IMR-90 (cell line): Measurements from ENCODE around the gene PARG. TPM values are rescaled to one million over a fixed set of nuclear protein-coding genes. Genes with fewer than 3 reads are reported as not detected.

Experiments used
- ATAC-seq: fragments of 200-7000 bp; cut with Tn5 transposase; 2 replicates; pipeline ENCODE4 v1.9.1; 2020; ENCODE audit warnings: low read depth, mild to moderate bottlenecking, moderate library complexity
- BruUV-seq: library from RNA; stranded (reverse); fragments of 400-500 nt; replicated peaks from 2 replicates; lab custom pipeline; 2021; lab: Mats Ljungman, UMichigan
- CTCF ChIA-PET: fragments of 300-600 bp; formaldehyde crosslinking; extraction: SDS; loops from one replicate; lab custom pipeline; 2021; ENCODE audit warnings: antibody characterized with exemption; lab: Yijun Ruan, JAX
- POLR2A ChIA-PET: fragments of 300-600 bp; sonication (Branson Sonifier 250); formaldehyde crosslinking; loops from one replicate; lab custom pipeline; 2022; ENCODE audit warnings: antibody characterized with exemption; ENCODE audit not compliant: unreplicated experiment; lab: Charles Lee
- DNase-seq: peaks from one replicate; pipeline ENCODE4 v3.0.0; 2013
- H2AFZ ChIP-seq: replicated peaks from 2 replicates; pipeline ENCODE3; 2013; ENCODE audit warnings: low read length, mild to moderate bottlenecking; ENCODE audit not compliant: poor library complexity
- H2AK5ac ChIP-seq: 2 replicates; pipeline ENCODE4 v1.6.1; 2013; ENCODE audit warnings: low read depth, low read length, inconsistent platforms
- H2AK9ac ChIP-seq: replicated peaks from 2 replicates; pipeline ENCODE3; 2013; ENCODE audit warnings: mild to moderate bottlenecking, low read depth, low read length, moderate library complexity; ENCODE audit not compliant: poor library complexity
- H2BK120ac ChIP-seq: 2 replicates; pipeline ENCODE4 v1.6.1; 2013; ENCODE audit warnings: low read depth, low read length, inconsistent platforms
- H2BK15ac ChIP-seq: 3 replicates; pipeline ENCODE4 v1.6.1; 2013; ENCODE audit warnings: low read depth, low read length, inconsistent platforms
- H2BK20ac ChIP-seq: 2 replicates; pipeline ENCODE4 v1.6.1; 2013; ENCODE audit warnings: low read depth, mild to moderate bottlenecking, inconsistent platforms, low read length, moderate library complexity
- H2BK5ac ChIP-seq: 2 replicates; pipeline ENCODE4 v1.6.1; 2013; ENCODE audit warnings: mild to moderate bottlenecking, low read depth, low read length, inconsistent platforms; ENCODE audit not compliant: poor library complexity, severe bottlenecking
- H3K14ac ChIP-seq: replicated peaks from 2 replicates; pipeline ENCODE4 v1.6.1; 2013; ENCODE audit warnings: low read depth, low read length, inconsistent platforms
- H3K18ac ChIP-seq: 2 replicates; pipeline ENCODE4 v1.6.1; 2013; ENCODE audit warnings: low read depth, low read length, control low read depth
- H3K23ac ChIP-seq: 2 replicates; pipeline ENCODE4 v1.6.1; 2013; ENCODE audit warnings: low read depth, low read length, inconsistent platforms
- H3K27ac ChIP-seq: 2 replicates; pipeline ENCODE4 v1.5.1; 2013; ENCODE audit warnings: mild to moderate bottlenecking, control low read depth, low read length; ENCODE audit not compliant: insufficient read depth
- H3K27me3 ChIP-seq: 2 replicates; pipeline ENCODE4 v1.6.1; 2013; ENCODE audit warnings: low read length; ENCODE audit not compliant: control insufficient read depth, insufficient read depth
- H3K36me3 ChIP-seq: 2 replicates; pipeline ENCODE4 v1.6.1; 2013; ENCODE audit warnings: low read length, mixed read lengths; ENCODE audit not compliant: control insufficient read depth, insufficient read depth
- H3K4ac ChIP-seq: 2 replicates; pipeline ENCODE4 v1.6.1; 2013; ENCODE audit warnings: low read depth, low read length, inconsistent platforms
- H3K4me1 ChIP-seq: 2 replicates; pipeline ENCODE4 v1.6.1; 2013; ENCODE audit warnings: low read length, mixed read lengths; ENCODE audit not compliant: control insufficient read depth, insufficient read depth
- H3K4me2 ChIP-seq: 2 replicates; pipeline ENCODE4 v1.6.1; 2013; ENCODE audit warnings: low read depth, mild to moderate bottlenecking, control low read depth, low read length, moderate library complexity
- H3K4me3 ChIP-seq: 2 replicates; pipeline ENCODE4 v1.5.1; 2013; ENCODE audit warnings: low read depth, mild to moderate bottlenecking, control low read depth, low read length, moderate library complexity; ENCODE audit not compliant: insufficient read depth
- H3K56ac ChIP-seq: 2 replicates; pipeline ENCODE4 v1.6.1; 2013; ENCODE audit warnings: low read length, inconsistent platforms; ENCODE audit not compliant: insufficient read depth; ENCODE audit errors: extremely low read depth
- H3K79me1 ChIP-seq, 2 experiments: 2 replicates each; pipeline ENCODE4 v1.6.1; 2013; ENCODE audit warnings: low read length in 2 of 2, inconsistent platforms in 1 of 2, low read depth in 1 of 2
- H3K9ac ChIP-seq: 2 replicates; pipeline ENCODE4 v1.6.1; 2013; ENCODE audit warnings: low read depth, low read length, control low read depth
- H3K9me1 ChIP-seq: 2 replicates; pipeline ENCODE4 v1.6.1; 2013; ENCODE audit warnings: low read length, inconsistent platforms; ENCODE audit not compliant: insufficient read depth
- H3K9me3 ChIP-seq: 2 replicates; pipeline ENCODE4 v1.6.1; 2013; ENCODE audit warnings: low read length; ENCODE audit not compliant: control insufficient read depth, insufficient read depth
- H4K20me1 ChIP-seq: 2 replicates; pipeline ENCODE4 v1.6.1; 2013; ENCODE audit warnings: low read length, inconsistent platforms; ENCODE audit not compliant: insufficient read depth
- H4K5ac ChIP-seq: 2 replicates; pipeline ENCODE4 v1.6.1; 2013; ENCODE audit warnings: mild to moderate bottlenecking, low read depth, low read length, control low read depth
- H4K8ac ChIP-seq, 2 experiments: 2 replicates each; pipeline ENCODE4 v1.6.1; 2013; ENCODE audit warnings: low read depth in 2 of 2, low read length in 2 of 2, control low read depth in 1 of 2, inconsistent platforms in 1 of 2
- H4K91ac ChIP-seq: 2 replicates; pipeline ENCODE4 v1.6.1; 2013; ENCODE audit warnings: low read depth, low read length, inconsistent platforms; ENCODE audit not compliant: insufficient read depth
- BHLHE40 ChIP-seq: fragments of 150-350 bp; IDR thresholded peaks from 2 replicates; pipeline ENCODE4 v1.6.1; 2016; ENCODE audit warnings: mild to moderate bottlenecking, low read depth, low read length
- CEBPB ChIP-seq: IDR thresholded peaks from 2 replicates; pipeline ENCODE4 v1.6.1; 2012; ENCODE audit warnings: low read depth, low read length, improper control_type of control experiment
- CHD1 ChIP-seq: IDR thresholded peaks from 2 replicates; pipeline ENCODE4 v1.6.1; 2012; ENCODE audit warnings: low read depth, low read length, improper control_type of control experiment
- FOS ChIP-seq: fragments of 150-350 bp; IDR thresholded peaks from 2 replicates; pipeline ENCODE4 v1.6.1; 2016; ENCODE audit warnings: low read depth, low read length
- MAFK ChIP-seq: IDR thresholded peaks from 2 replicates; pipeline ENCODE4 v1.6.1; 2012; ENCODE audit warnings: low read depth, low read length, improper control_type of control experiment
- MAZ ChIP-seq: IDR thresholded peaks from 2 replicates; pipeline ENCODE4 v1.6.1; 2012; ENCODE audit warnings: low read depth, mild to moderate bottlenecking, low read length, improper control_type of control experiment, moderate library complexity, borderline replicate concordance
- MXI1 ChIP-seq: IDR thresholded peaks from 2 replicates; pipeline ENCODE4 v1.6.1; 2012; ENCODE audit warnings: low read depth, mild to moderate bottlenecking, low read length, moderate library complexity, borderline replicate concordance
- NFE2L2 ChIP-seq: fragments of 150-350 bp; IDR thresholded peaks from 2 replicates; pipeline ENCODE4 v1.6.1; 2016; ENCODE audit warnings: low read depth, mild to moderate bottlenecking, low read length
- POLR2A ChIP-seq: IDR thresholded peaks from 2 replicates; pipeline ENCODE4 v1.6.1; 2012; ENCODE audit warnings: mild to moderate bottlenecking, low read depth, low read length
- RAD21 ChIP-seq: IDR thresholded peaks from 2 replicates; pipeline ENCODE4 v1.6.1; 2012; ENCODE audit warnings: low read length, improper control_type of control experiment
- RCOR1 ChIP-seq: IDR thresholded peaks from 2 replicates; pipeline ENCODE4 v1.6.1; 2012; ENCODE audit warnings: mild to moderate bottlenecking, low read length, improper control_type of control experiment; ENCODE audit not compliant: insufficient replicate concordance
- RFX5 ChIP-seq: IDR thresholded peaks from 2 replicates; pipeline ENCODE4 v1.8.0; 2012; ENCODE audit warnings: low read depth, mild to moderate bottlenecking, low read length, moderate library complexity
- SMC3 ChIP-seq: fragments of 150-350 bp; IDR thresholded peaks from 2 replicates; pipeline ENCODE4 v1.6.1; 2016; ENCODE audit warnings: low read depth, mild to moderate bottlenecking, antibody characterized with exemption, low read length, moderate library complexity
- WGBS, 2 experiments: methylation state at CpG; one replicate each; pipeline versions ENCODE4 v1.1.5 to v1.1.7; 2013; ENCODE audit warnings: missing lambda C conversion rate in 2 of 2; ENCODE audit not compliant: insufficient read length in 1 of 2; ENCODE audit errors: extremely low coverage in 2 of 2; 5-methylcytosine and 5-hydroxymethylcytosine counted together
- dilution Hi-C: fragments of 300-500 bp; cut with HindIII; formaldehyde crosslinking; loops from one replicate; pipeline ENCODE4 v1.14.3; 2018; ENCODE audit warnings: low sequenced_read_pairs; ENCODE audit not compliant: unreplicated experiment
- in situ Hi-C: fragments of 300-500 bp; cut with MboI; formaldehyde crosslinking; loops from 3 replicates; pipeline ENCODE4 v1.14.3; 2019; ENCODE audit warnings: low sequenced_read_pairs, inconsistent platforms, mixed read lengths
- intact Hi-C: fragments of 100-400 bp; cut with micrococcal nuclease; formaldehyde crosslinking; loops from 2 replicates; pipeline ENCODE4 v1.10.0; 2022
- polyA plus RNA-seq, 3 experiments: library from polyadenylated mRNA; depleted of rRNA; stranded (reverse); fragments of >200 nt; gene quantifications; 2 replicates each; pipeline ENCODE4 v1.2.3, GENCODE V29; 2012; ENCODE audit warnings: low replicate concordance in 1 of 3
- total RNA-seq: library from RNA; depleted of rRNA; stranded (reverse); fragments of >200 nt; gene quantifications from 2 replicates; pipeline ENCODE4 v1.2.3, GENCODE V29; 2012
- TF ChIP-seq, protein P1 (sequence below): fragments of 150-350 bp; IDR thresholded peaks from 2 replicates; pipeline ENCODE4 v1.6.1; 2016; ENCODE audit warnings: low read depth, mild to moderate bottlenecking, low read length, moderate library complexity, borderline replicate concordance
- TF ChIP-seq, protein P2 (sequence below): conservative IDR thresholded peaks from 2 replicates; pipeline ENCODE4 v1.5.1; 2012; ENCODE audit warnings: mild to moderate bottlenecking, low read depth, low read length, improper control_type of control experiment
- TF ChIP-seq, protein P3 (sequence below): fragments of 150-350 bp; IDR thresholded peaks from 2 replicates; pipeline ENCODE4 v1.6.1; 2017; ENCODE audit warnings: mild to moderate bottlenecking, antibody characterized with exemption, low read length, low read depth

PARG gene
- total and polyA plus RNA-seq, 2 of the 4 experiments (the other 2 are of a cell fraction): 8.6 to 24.4 TPM

DNA sequence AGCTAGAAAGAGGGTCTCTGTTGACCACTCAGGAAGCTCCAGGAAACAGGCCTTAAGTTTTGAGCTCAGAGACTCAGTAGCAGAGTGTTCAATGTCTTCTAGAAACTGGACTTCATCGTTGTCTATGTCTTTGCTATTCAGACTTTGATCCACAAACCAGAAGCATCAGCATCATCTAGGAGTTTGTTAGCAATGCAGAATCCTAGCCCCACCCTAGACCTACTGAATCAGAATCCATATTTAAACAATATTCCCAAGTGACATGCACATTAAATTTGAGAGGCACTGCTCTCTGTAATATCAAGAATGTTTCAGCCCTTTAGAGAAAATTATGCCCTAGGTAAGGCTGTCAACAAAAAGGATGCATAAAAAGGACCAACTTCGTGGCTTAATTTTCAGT lies 166.8 kb downstream of the PARG start:
- POLR2A ChIA-PET: interaction anchor here (0.6 kb wide), 1 partner anchor 126 kb away, joined by 26 read pairs; no protein-coding TSS in a partner anchor
- H3K4me2 ChIP-seq: no peak overlapping the region
- WGBS, 2 experiments: no CpG with 5 or more reads among the region's 2 CpGs
- H2BK120ac ChIP-seq: no peak overlapping the region
- no peak overlapping the region for H3K27ac ChIP-seq
- H2BK15ac ChIP-seq: no peak overlapping the region
- H3K9me3 ChIP-seq: no peaks in the 10 kb centered on the region
- no peak overlapping the region for H2AK5ac ChIP-seq
- H4K91ac ChIP-seq: no peak overlapping the region
- intact Hi-C loops (no loop called here), in situ Hi-C loops (no loop called here), dilution Hi-C loops (no loop called here)
- H4K8ac ChIP-seq: no peak overlapping the region
- H4K20me1 ChIP-seq: no peaks in the 10 kb centered on the region
- BruUV-seq: no TSS peak
- no peak for DNase-seq
- H3K56ac ChIP-seq: no peak overlapping the region
- H3K23ac ChIP-seq: no peak overlapping the region
- H3K36me3 ChIP-seq: no peaks in the 10 kb centered on the region
- no peaks in the 10 kb centered on the region for H3K9me1 ChIP-seq
- no peak overlapping the region for H2BK5ac ChIP-seq
- TF ChIP-seq MAFK (no peak), NFE2L2 (no peak), POLR2A (no peak), CEBPB (no peak), RFX5 (no peak), SMC3 (no peak), FOS (no peak), MXI1 (no peak), RCOR1 (no peak), MAZ (no peak), RAD21 (no peak), CHD1 (no peak), BHLHE40 (no peak)
- TF ChIP-seq, protein P1, sequence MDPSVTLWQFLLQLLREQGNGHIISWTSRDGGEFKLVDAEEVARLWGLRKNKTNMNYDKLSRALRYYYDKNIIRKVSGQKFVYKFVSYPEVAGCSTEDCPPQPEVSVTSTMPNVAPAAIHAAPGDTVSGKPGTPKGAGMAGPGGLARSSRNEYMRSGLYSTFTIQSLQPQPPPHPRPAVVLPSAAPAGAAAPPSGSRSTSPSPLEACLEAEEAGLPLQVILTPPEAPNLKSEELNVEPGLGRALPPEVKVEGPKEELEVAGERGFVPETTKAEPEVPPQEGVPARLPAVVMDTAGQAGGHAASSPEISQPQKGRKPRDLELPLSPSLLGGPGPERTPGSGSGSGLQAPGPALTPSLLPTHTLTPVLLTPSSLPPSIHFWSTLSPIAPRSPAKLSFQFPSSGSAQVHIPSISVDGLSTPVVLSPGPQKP: no peak
- TF ChIP-seq, protein P2, sequence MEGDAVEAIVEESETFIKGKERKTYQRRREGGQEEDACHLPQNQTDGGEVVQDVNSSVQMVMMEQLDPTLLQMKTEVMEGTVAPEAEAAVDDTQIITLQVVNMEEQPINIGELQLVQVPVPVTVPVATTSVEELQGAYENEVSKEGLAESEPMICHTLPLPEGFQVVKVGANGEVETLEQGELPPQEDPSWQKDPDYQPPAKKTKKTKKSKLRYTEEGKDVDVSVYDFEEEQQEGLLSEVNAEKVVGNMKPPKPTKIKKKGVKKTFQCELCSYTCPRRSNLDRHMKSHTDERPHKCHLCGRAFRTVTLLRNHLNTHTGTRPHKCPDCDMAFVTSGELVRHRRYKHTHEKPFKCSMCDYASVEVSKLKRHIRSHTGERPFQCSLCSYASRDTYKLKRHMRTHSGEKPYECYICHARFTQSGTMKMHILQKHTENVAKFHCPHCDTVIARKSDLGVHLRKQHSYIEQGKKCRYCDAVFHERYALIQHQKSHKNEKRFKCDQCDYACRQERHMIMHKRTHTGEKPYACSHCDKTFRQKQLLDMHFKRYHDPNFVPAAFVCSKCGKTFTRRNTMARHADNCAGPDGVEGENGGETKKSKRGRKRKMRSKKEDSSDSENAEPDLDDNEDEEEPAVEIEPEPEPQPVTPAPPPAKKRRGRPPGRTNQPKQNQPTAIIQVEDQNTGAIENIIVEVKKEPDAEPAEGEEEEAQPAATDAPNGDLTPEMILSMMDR: no peak
- TF ChIP-seq, protein P3, sequence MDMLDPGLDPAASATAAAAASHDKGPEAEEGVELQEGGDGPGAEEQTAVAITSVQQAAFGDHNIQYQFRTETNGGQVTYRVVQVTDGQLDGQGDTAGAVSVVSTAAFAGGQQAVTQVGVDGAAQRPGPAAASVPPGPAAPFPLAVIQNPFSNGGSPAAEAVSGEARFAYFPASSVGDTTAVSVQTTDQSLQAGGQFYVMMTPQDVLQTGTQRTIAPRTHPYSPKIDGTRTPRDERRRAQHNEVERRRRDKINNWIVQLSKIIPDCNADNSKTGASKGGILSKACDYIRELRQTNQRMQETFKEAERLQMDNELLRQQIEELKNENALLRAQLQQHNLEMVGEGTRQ: no peak
- H3K4ac ChIP-seq: no peak overlapping the region
- CTCF ChIA-PET: interaction anchor here (0.6 kb wide), 1 partner anchor 186 kb away, joined by 3 read pairs; no protein-coding TSS in a partner anchor
- H3K9ac ChIP-seq: no peak overlapping the region
- no peak overlapping the region for H4K5ac ChIP-seq
- no peak overlapping the region for H2AK9ac ChIP-seq
- no peaks in the 10 kb centered on the region for H3K79me1 ChIP-seq
- H2BK20ac ChIP-seq: no peak overlapping the region
- H3K4me1 ChIP-seq: no peaks in the 10 kb centered on the region
- no peak overlapping the region for H3K18ac ChIP-seq
- no peak for ATAC-seq
- H3K4me3 ChIP-seq: no peak overlapping the region
- H2AFZ ChIP-seq: no peak overlapping the region
- H3K27me3 ChIP-seq: peaks cover 11% of the 10 kb centered on the region
- no peak overlapping the region for H3K14ac ChIP-seq
